ENCODE results near the gene DNAJC5. TPM values are rescaled to one million over a fixed set of nuclear protein-coding genes. Genes with fewer than 3 reads are reported as not detected.
A peak's percentile ranks its signal among the peaks of the same experiment; 100 is the strongest.

Gene DNAJC5
- total RNA-seq, 1 experiment from 2014 or later, result 48.5 TPM

- no peaks in the 10 kb centered on the region for H3K27me3 ChIP-seq (replicated peaks)
- H3K36me3 ChIP-seq, result peaks cover 85% of the 10 kb centered on the region
- H3K4me1 ChIP-seq (replicated peaks), result no peaks in the 10 kb centered on the region
- no peaks in the 10 kb centered on the region for H3K9me3 ChIP-seq (replicated peaks)
- no peak overlapping the region for H3K4me3 ChIP-seq
- no peak overlapping the region for H3K27ac ChIP-seq
- no peak for DNase-seq (ENCODE audit: low read depth in 1 of 2, low spot score in 2 of 2)
Measured at GRCh38 chr20:63885264-63886053, 9.5 kb upstream of the DNAJC5 start.

- Histone ChIP-seq H3K36me3 (peaks cover 86% of the 10 kb centered on the region), H3K27me3 (replicated peaks) (no peaks in the 10 kb centered on the region), H3K9me3 (replicated peaks) (no peaks in the 10 kb centered on the region), H3K4me3 (no peak overlapping the region), H3K4me1 (replicated peaks) (no peaks in the 10 kb centered on the region), H3K27ac (no peak overlapping the region)
- no peak for DNase-seq (ENCODE audit: low read depth in 1 of 2, low spot score in 2 of 2)
Measured at GRCh38 chr20:63886054-63886419, 8.9 kb upstream of the DNAJC5 start.

- H3K36me3 ChIP-seq, result peaks cover 88% of the 10 kb centered on the region
- DNase-seq (ENCODE audit: low read depth in 1 of 2, low spot score in 2 of 2), result no peak
- H3K4me3 ChIP-seq, result no peak overlapping the region
- H3K27ac ChIP-seq, result no peak overlapping the region
- H3K4me1 ChIP-seq (replicated peaks), result no peaks in the 10 kb centered on the region
- H3K27me3 ChIP-seq (replicated peaks), result no peaks in the 10 kb centered on the region
- H3K9me3 ChIP-seq (replicated peaks), result no peaks in the 10 kb centered on the region
Measured at GRCh38 chr20:63886921-63887320, 8.0 kb upstream of the DNAJC5 start.

DNA sequence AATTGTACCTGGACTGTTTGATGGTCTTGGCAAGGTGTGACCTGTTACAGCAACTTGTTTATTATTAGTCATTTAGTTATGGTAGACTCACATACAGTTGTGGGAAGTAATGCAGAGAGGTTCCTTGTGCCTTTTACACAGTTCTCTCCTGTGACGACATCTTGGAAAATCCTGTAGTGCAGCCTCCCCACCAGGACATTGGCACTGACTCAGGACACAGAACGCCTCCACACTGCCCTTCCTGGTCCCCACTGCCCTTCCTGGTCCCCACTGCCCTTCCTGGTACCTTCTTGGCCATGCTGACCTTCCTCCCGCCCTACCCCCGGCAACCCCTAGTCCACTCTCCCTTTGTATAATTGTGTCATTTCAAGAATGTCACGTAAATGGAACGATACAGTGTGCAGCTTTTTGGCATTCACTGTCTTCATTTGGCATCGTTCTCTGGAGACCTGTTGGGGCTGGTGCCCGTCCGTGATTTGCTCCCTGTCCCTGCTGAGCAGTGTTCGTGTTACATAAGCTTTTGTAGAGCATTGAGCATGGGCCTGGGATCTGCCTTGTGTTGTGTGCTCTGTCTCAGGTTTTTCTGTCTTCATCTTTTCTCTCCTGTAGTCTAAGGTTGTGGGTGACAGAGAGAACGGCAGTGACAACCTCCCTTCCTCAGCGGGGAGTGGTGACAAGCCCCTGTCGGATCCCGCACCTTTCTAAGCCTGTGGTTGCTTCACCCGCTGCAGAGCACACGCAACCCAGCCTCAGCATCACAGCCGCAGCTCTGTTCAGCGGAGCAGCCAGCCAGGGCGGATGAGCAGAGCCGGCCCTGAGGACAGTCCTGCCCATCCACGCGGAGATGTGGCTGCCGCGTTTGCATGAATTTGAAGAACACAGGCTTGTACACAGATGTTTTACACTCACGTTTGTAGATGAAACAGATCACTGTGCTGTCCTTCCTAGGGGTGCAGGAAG lies 5.4 kb upstream of the DNAJC5 start:
- Histone ChIP-seq H3K27me3 (replicated peaks) (no peaks in the 10 kb centered on the region), H3K36me3 (peaks cover 62% of the 10 kb centered on the region), H3K27ac (no peak overlapping the region), H3K4me3 (no peak overlapping the region), H3K4me1 (replicated peaks) (peaks cover 6% of the 10 kb centered on the region), H3K9me3 (replicated peaks) (no peaks in the 10 kb centered on the region)
- no peak for DNase-seq (ENCODE audit: low read depth in 1 of 2, low spot score in 2 of 2)

DNA sequence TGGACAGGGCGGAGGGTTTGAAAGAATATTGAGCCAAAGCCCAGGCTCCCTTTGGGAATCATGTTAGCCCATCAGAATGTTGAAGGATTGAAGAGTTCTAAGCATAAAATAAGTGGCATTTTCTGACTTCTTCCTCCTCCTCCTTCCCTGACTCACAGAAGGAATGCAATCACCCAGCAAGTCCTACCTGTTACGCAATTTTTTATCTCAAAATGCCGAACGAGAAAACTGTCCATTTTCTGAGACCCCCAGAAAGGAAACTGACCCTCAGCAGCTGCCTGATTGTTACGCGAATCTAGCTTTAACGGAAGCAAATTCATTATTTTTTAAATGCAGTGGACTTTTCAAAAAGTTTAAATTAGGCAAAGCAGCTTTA lies 4.7 kb upstream of the DNAJC5 start:
- no peak for DNase-seq (ENCODE audit: low read depth in 1 of 2, low spot score in 2 of 2)
- H3K9me3 ChIP-seq (replicated peaks), result no peaks in the 10 kb centered on the region
- no peaks in the 10 kb centered on the region for H3K27me3 ChIP-seq (replicated peaks)
- H3K4me1 ChIP-seq (replicated peaks), result peaks cover 9% of the 10 kb centered on the region
- H3K4me3 ChIP-seq, result no peak overlapping the region
- H3K36me3 ChIP-seq, result peaks cover 60% of the 10 kb centered on the region
- H3K27ac ChIP-seq, result no peak overlapping the region

- Histone ChIP-seq H3K9me3 (replicated peaks) (no peaks in the 10 kb centered on the region), H3K27me3 (replicated peaks) (no peaks in the 10 kb centered on the region), H3K4me1 (replicated peaks) (peaks cover 9% of the 10 kb centered on the region), H3K36me3 (peaks cover 56% of the 10 kb centered on the region), H3K4me3 (no peak overlapping the region), H3K27ac (no peak overlapping the region)
- no peak for DNase-seq (ENCODE audit: low read depth in 1 of 2, low spot score in 2 of 2)
Measured at GRCh38 chr20:63890616-63891015, 4.3 kb upstream of the DNAJC5 start.

GRCh38 chr20:63891061-63892002 lies 3.6 kb upstream of the DNAJC5 start:
- no peak for DNase-seq (ENCODE audit: low read depth in 1 of 2, low spot score in 2 of 2)
- Histone ChIP-seq H3K36me3 (peaks cover 52% of the 10 kb centered on the region), H3K4me1 (replicated peaks) (peaks cover 11% of the 10 kb centered on the region), H3K27me3 (replicated peaks) (no peaks in the 10 kb centered on the region), H3K9me3 (replicated peaks) (no peaks in the 10 kb centered on the region), H3K27ac (no peak overlapping the region), H3K4me3 (no peak overlapping the region)

GRCh38 chr20:63892402-63892801 lies 2.5 kb upstream of the DNAJC5 start:
- H3K4me3 ChIP-seq, result no peak overlapping the region
- H3K4me1 ChIP-seq (replicated peaks), result peaks cover 18% of the 10 kb centered on the region
- H3K27me3 ChIP-seq (replicated peaks), result no peaks in the 10 kb centered on the region
- peaks cover 53% of the 10 kb centered on the region for H3K36me3 ChIP-seq
- H3K27ac ChIP-seq, result no peak overlapping the region
- DNase-seq (ENCODE audit: low read depth in 1 of 2, low spot score in 2 of 2), result no peak
- H3K9me3 ChIP-seq (replicated peaks), result no peaks in the 10 kb centered on the region

DNA sequence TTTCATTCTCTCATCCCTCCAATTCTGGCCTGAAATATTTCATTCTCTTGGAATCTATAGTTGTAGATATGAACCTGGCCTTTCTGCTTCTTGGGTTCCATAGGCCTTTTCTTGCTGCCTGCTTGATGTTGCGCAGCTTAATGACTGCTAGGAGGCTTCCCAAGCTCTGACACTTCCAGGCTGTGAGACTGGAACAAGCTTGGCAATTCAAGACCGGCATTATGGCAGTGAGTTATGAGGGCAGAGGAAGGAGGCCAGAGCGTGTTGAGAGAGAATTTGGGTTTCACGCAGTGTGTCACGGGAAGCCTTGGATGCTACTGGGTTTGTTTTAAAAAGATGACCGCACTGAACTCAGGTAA lies 948 bp upstream of the DNAJC5 start:
- no peak overlapping the region for H3K4me3 ChIP-seq
- H3K27ac ChIP-seq, result no peak overlapping the region
- DNase-seq (ENCODE audit: low read depth in 1 of 2, low spot score in 2 of 2), result no peak
- H3K36me3 ChIP-seq, result peaks cover 51% of the 10 kb centered on the region
- no peaks in the 10 kb centered on the region for H3K27me3 ChIP-seq (replicated peaks)
- H3K9me3 ChIP-seq (replicated peaks), result no peaks in the 10 kb centered on the region
- H3K4me1 ChIP-seq (replicated peaks), result peaks cover 18% of the 10 kb centered on the region

GRCh38 chr20:63895202-63895951 lies 451 bp downstream of the DNAJC5 start:
- Histone ChIP-seq H3K27ac (no peak overlapping the region), H3K36me3 (peaks cover 37% of the 10 kb centered on the region), H3K4me3 (peak overlapping the region; percentile 59), H3K4me1 (replicated peaks) (peaks cover 18% of the 10 kb centered on the region), H3K27me3 (replicated peaks) (no peaks in the 10 kb centered on the region), H3K9me3 (replicated peaks) (no peaks in the 10 kb centered on the region)
- peak in 1 of 2 experiments; percentile 9 for DNase-seq (ENCODE audit: low read depth in 1 of 2, low spot score in 2 of 2)

DNA sequence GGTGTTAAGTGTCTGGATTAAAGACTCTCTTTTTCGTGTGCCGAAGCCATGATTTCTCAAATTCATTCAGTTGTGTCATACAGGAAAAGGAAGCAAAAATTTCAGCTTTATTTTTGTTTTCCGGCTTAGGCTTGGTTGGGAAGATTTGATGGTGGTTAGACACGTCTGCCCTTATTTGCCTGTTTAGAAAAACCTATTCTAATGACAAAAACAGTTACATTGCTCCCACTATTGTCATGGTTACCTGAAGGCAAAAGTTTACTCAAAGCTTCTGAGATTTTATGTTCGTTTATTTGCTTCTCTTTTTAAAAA lies 982 bp downstream of the DNAJC5 start:
- H3K4me3 ChIP-seq, result peak overlapping the region; percentile 59
- peaks cover 18% of the 10 kb centered on the region for H3K4me1 ChIP-seq (replicated peaks)
- H3K9me3 ChIP-seq (replicated peaks), result no peaks in the 10 kb centered on the region
- peaks cover 33% of the 10 kb centered on the region for H3K36me3 ChIP-seq
- peak in 1 of 2 experiments; percentile 23 for DNase-seq (ENCODE audit: low read depth in 1 of 2, low spot score in 2 of 2)
- H3K27me3 ChIP-seq (replicated peaks), result no peaks in the 10 kb centered on the region
- no peak overlapping the region for H3K27ac ChIP-seq

- no peak overlapping the region for H3K27ac ChIP-seq
- H3K4me3 ChIP-seq, result peak overlapping the region; percentile 59
- H3K4me1 ChIP-seq (replicated peaks), result peaks cover 18% of the 10 kb centered on the region
- H3K9me3 ChIP-seq (replicated peaks), result no peaks in the 10 kb centered on the region
- H3K27me3 ChIP-seq (replicated peaks), result no peaks in the 10 kb centered on the region
- peak in 1 of 2 experiments; percentile 16 for DNase-seq (ENCODE audit: low read depth in 1 of 2, low spot score in 2 of 2)
- H3K36me3 ChIP-seq, result peaks cover 33% of the 10 kb centered on the region
Measured at GRCh38 chr20:63896264-63897105, 1.6 kb downstream of the DNAJC5 start.

All from SJSA1 (cell line).